GM12878 (cell line): ENCODE data around the gene LINC00632. TPM values are rescaled to one million over a fixed set of nuclear protein-coding genes. Genes with fewer than 3 reads are reported as not detected.

ENCODE experiments used
- ATAC-seq: fragments of 200-7000 bp; cut with Tn5 transposase; 3 replicates; pipeline ENCODE4 v1.9.1; 2020; ENCODE audit warnings: mild to moderate bottlenecking, moderate library complexity
- BruUV-seq: library from RNA; stranded (reverse); fragments of 400-500 nt; replicated peaks from 2 replicates; lab custom pipeline; 2021; lab: Mats Ljungman, UMichigan
- CTCF ChIA-PET: fragments of 300-600 bp; sonication (Branson Sonifier 250); formaldehyde crosslinking; extraction: SDS; loops from one replicate; lab custom pipeline; 2021; ENCODE audit warnings: inconsistent platforms; lab: Yijun Ruan, JAX
- POLR2A ChIA-PET: fragments of 350-600 bp; formaldehyde crosslinking; extraction: SDS; loops from one replicate; lab custom pipeline; 2021; ENCODE audit warnings: inconsistent platforms; lab: Charles Lee
- RAD21 ChIA-PET: fragments of 300-600 bp; sonication (Branson Sonifier 250); formaldehyde crosslinking; loops from one replicate; lab custom pipeline; 2023; ENCODE audit warnings: antibody characterized with exemption; ENCODE audit not compliant: unreplicated experiment; lab: Charles Lee
- SMC1A ChIA-PET: fragments of 300-600 bp; sonication (Branson Sonifier 250); formaldehyde crosslinking; loops from one replicate; lab custom pipeline; 2023; ENCODE audit not compliant: unreplicated experiment, uncharacterized antibody; lab: Charles Lee
- DNase-seq: peaks from one replicate; pipeline ENCODE4 v3.0.0-alpha.2; 2011; ENCODE audit warnings: low read depth, low spot score
- FAIRE-seq: peaks from 3 replicates; lab custom pipeline; 2011; peaks lifted over from hg19 to GRCh38; lab: Jason Lieb, UNC
- H2AFZ ChIP-seq: 2 replicates; pipeline ENCODE4 v1.6.0; 2011; ENCODE audit warnings: low read depth, low read length, control low read depth; ENCODE audit not compliant: control insufficient read depth
- H3K27ac ChIP-seq: 2 replicates; pipeline ENCODE4 v1.5.1; 2011; ENCODE audit warnings: control low read depth; ENCODE audit not compliant: control insufficient read depth, insufficient read depth
- H3K27me3 ChIP-seq, 2 experiments: replicated peaks in 1 of 2; 2 replicates each; pipeline versions ENCODE4 v1.6.0 to v1.6.1; 2011; ENCODE audit warnings: low read length in 1 of 2; ENCODE audit not compliant: control insufficient read depth in 2 of 2, insufficient read depth in 2 of 2
- H3K36me3 ChIP-seq, 2 experiments: 2 replicates each; pipeline ENCODE4 v1.5.1; 2011; ENCODE audit warnings: low read length in 1 of 2; ENCODE audit not compliant: control insufficient read depth in 2 of 2, insufficient read depth in 2 of 2
- H3K4me1 ChIP-seq: 2 replicates; pipeline ENCODE4 v1.6.1; 2011; ENCODE audit warnings: mild to moderate bottlenecking, low read length, moderate library complexity, mixed read lengths; ENCODE audit not compliant: control insufficient read depth, insufficient read depth
- H3K4me2 ChIP-seq: 2 replicates; pipeline ENCODE4 v1.6.0; 2011; ENCODE audit warnings: control low read depth; ENCODE audit not compliant: control insufficient read depth, insufficient read depth
- H3K4me3 ChIP-seq: fragments of 200-600 bp; sonication (generic); 2 replicates; pipeline ENCODE4 v1.5.1; 2016
- H3K79me2 ChIP-seq: 2 replicates; pipeline ENCODE4 v1.6.0; 2011; ENCODE audit warnings: low read length; ENCODE audit not compliant: control insufficient read depth, insufficient read depth
- H3K9ac ChIP-seq: 2 replicates; pipeline ENCODE4 v1.8.0; 2011; ENCODE audit warnings: low read length, control low read depth, mixed read lengths; ENCODE audit not compliant: control insufficient read depth, insufficient read depth
- H3K9me3 ChIP-seq: replicated peaks from 3 replicates; pipeline ENCODE4 v1.5.1; 2011; ENCODE audit warnings: mild to moderate bottlenecking, low read length; ENCODE audit not compliant: control insufficient read depth, insufficient read depth
- H4K20me1 ChIP-seq: 2 replicates; pipeline ENCODE4 v1.6.0; 2011; ENCODE audit not compliant: control insufficient read depth, insufficient read depth
- BRCA1 ChIP-seq: IDR thresholded peaks from 2 replicates; pipeline ENCODE4 v1.6.1; 2011; ENCODE audit warnings: low read depth, low read length, improper control_type of control experiment
- E2F4 ChIP-seq: IDR thresholded peaks from 2 replicates; pipeline ENCODE4 v1.6.1; 2012; ENCODE audit warnings: low read depth, low read length, improper control_type of control experiment
- KAT2A ChIP-seq: conservative IDR thresholded peaks from 2 replicates; pipeline ENCODE4 v1.6.1; 2011; ENCODE audit warnings: low read depth, low read length; ENCODE audit not compliant: control insufficient read depth
- NFXL1 ChIP-seq: fragments of 450-650 bp; IDR thresholded peaks from 2 replicates; pipeline ENCODE4 v1.6.1; 2017; ENCODE audit warnings: antibody characterized with exemption, mild to moderate bottlenecking, borderline replicate concordance
- PML ChIP-seq: IDR thresholded peaks from 2 replicates; pipeline ENCODE4 v1.6.1; 2012; ENCODE audit warnings: low read length, inconsistent platforms
- POLR2A ChIP-seq: IDR thresholded peaks from 2 replicates; pipeline ENCODE4 v1.6.1; 2011; ENCODE audit warnings: low read depth, mild to moderate bottlenecking, low read length
- RFX5 ChIP-seq: IDR thresholded peaks from 2 replicates; pipeline ENCODE4 v1.6.1; 2011; ENCODE audit warnings: low read depth, low read length, improper control_type of control experiment
- STAT3 ChIP-seq: IDR thresholded peaks from 2 replicates; pipeline ENCODE4 v1.6.1; 2011; ENCODE audit warnings: low read depth, low read length, improper control_type of control experiment
- TCF3 ChIP-seq: IDR thresholded peaks from 2 replicates; pipeline ENCODE4 v1.6.1; 2012; ENCODE audit warnings: low read depth, mild to moderate bottlenecking, low read length, borderline replicate concordance; ENCODE audit not compliant: insufficient read depth
- TCF7 ChIP-seq: IDR thresholded peaks from 2 replicates; pipeline ENCODE4 v1.6.1; 2014; ENCODE audit warnings: antibody characterized with exemption, borderline replicate concordance
- ZNF24 ChIP-seq: fragments of 450-650 bp; IDR thresholded peaks from 2 replicates; pipeline ENCODE4 v1.6.1; 2017; ENCODE audit warnings: antibody characterized with exemption, mild to moderate bottlenecking
- WGBS: methylation state at CpG from one replicate; pipeline ENCODE4 v1.1.6; 2016; ENCODE audit warnings: low lambda C conversion rate; ENCODE audit not compliant: insufficient replicate concordance, insufficient coverage; ENCODE audit errors: missing lambda C conversion rate; 5-methylcytosine and 5-hydroxymethylcytosine counted together
- in situ Hi-C: fragments of 300-500 bp; cut with MboI; formaldehyde crosslinking; loops from 9 replicates; pipeline ENCODE4 v1.14.3; 2018; ENCODE audit warnings: mixed read lengths
- intact Hi-C: fragments of 100-400 bp; cut with micrococcal nuclease; formaldehyde crosslinking; loops from one replicate; pipeline ENCODE4 v1.14.2; 2022; ENCODE audit not compliant: unreplicated experiment
- polyA plus RNA-seq, 11 experiments: library from polyadenylated mRNA; depleted of rRNA in 4 of 11; unstranded in 6 of 11; stranded (reverse) in 5 of 11; fragments of >200 nt; fragmentation: Nextera tagmentation in 4 of 11; fragmentation: Illumina TruSeq in 1 of 11; extraction: Ambion mirVana in 4 of 11; extraction: Trizol in 1 of 11; gene quantifications; 1 replicate in 1 of 11; 2 replicates in 10 of 11; pipeline versions ENCODE4 v1.2.1 to v1.2.3, GENCODE V29; 2011 to 2016; ENCODE audit warnings: inconsistent platforms in 2 of 11, missing spikeins in 2 of 11, low read depth in 1 of 11
- total RNA-seq, 4 experiments: library from RNA; depleted of rRNA in 3 of 4; stranded (reverse); fragments of >200 nt in 3 of 4; fragmentation: Illumina TruSeq in 1 of 4; extraction: Trizol in 1 of 4; gene quantifications; 2 replicates each; pipeline versions ENCODE4 v1.2.1 to v1.2.3, GENCODE V29; 2013 to 2021

The LINC00632 gene
- total and polyA plus RNA-seq, 10 of the 15 experiments (the other 5 are each of a cell fraction or from before 2014, with no cell fraction given) = 0.26 to 0.50 TPM; not detected in 8

GRCh38 chrX:140821280-140821679 lies 111.7 kb downstream of the LINC00632 start:
- FAIRE-seq (no peak), ATAC-seq (no peak), DNase-seq (no peak)
- H3K4me3 ChIP-seq = no peak overlapping the region
- H3K79me2 ChIP-seq = no peaks in the 10 kb centered on the region
- ChIA-PET RAD21 (no interaction called here), POLR2A (no interaction called here), SMC1A (no interaction called here), CTCF (interaction anchor here (1.2 kb wide), 1 partner anchor 457 kb away, joined by 3 read pairs; no protein-coding TSS in a partner anchor)
- H3K4me2 ChIP-seq = no peak overlapping the region
- TF ChIP-seq BRCA1 (no peak), TCF3 (no peak)
- no TSS peak for BruUV-seq
- WGBS = 25% methylated on average over 3 of the region's 3 CpGs
- no peaks in the 10 kb centered on the region for H3K9me3 ChIP-seq
- no peak overlapping the region for H3K9ac ChIP-seq
- intact Hi-C loops = no loop called here
- H3K4me1 ChIP-seq = no peaks in the 10 kb centered on the region
- H3K27ac ChIP-seq = no peak overlapping the region
- no peak overlapping the region for H2AFZ ChIP-seq
- H4K20me1 ChIP-seq = no peaks in the 10 kb centered on the region
- in situ Hi-C loops = no loop called here
- no peaks in the 10 kb centered on the region for H3K27me3 ChIP-seq
- no peaks in the 10 kb centered on the region for H3K36me3 ChIP-seq

GRCh38 chrX:140822184-140822583 lies 112.6 kb downstream of the LINC00632 start:
- 0% methylated on average over 1 of the region's 1 CpG for WGBS
- Histone ChIP-seq H3K4me3 (no peak overlapping the region), H3K79me2 (no peaks in the 10 kb centered on the region), H3K9me3 (no peaks in the 10 kb centered on the region), H2AFZ (no peak overlapping the region), H3K36me3 (no peaks in the 10 kb centered on the region), H3K9ac (no peak overlapping the region), H3K4me2 (no peak overlapping the region), H3K4me1 (no peaks in the 10 kb centered on the region), H3K27ac (no peak overlapping the region), H4K20me1 (no peaks in the 10 kb centered on the region), H3K27me3 (no peaks in the 10 kb centered on the region)
- in situ Hi-C loops = no loop called here
- POLR2A ChIA-PET = no interaction called here
- ATAC-seq (no peak), FAIRE-seq (no peak), DNase-seq (no peak)
- intact Hi-C loops = no loop called here
- SMC1A ChIA-PET = no interaction called here
- BruUV-seq = no TSS peak
- no peak for TF ChIP-seq KAT2A
- TF ChIP-seq POLR2A = no peak
- no peak for TF ChIP-seq PML
- TF ChIP-seq TCF7 = no peak
- TF ChIP-seq RFX5 = no peak
- no peak for TF ChIP-seq E2F4
- no peak for TF ChIP-seq ZNF24
- TF ChIP-seq STAT3 = no peak
- TF ChIP-seq NFXL1 = no peak
- RAD21 ChIA-PET = no interaction called here
- CTCF ChIA-PET = no interaction called here
